IMR-90 (cell line): Measurements from ENCODE around the gene HUS1B. TPM values are rescaled to one million over a fixed set of nuclear protein-coding genes. Genes with fewer than 3 reads are reported as not detected.

Experiments
- ATAC-seq: fragments of 200-7000 bp; cut with Tn5 transposase; 2 replicates; pipeline ENCODE4 v1.9.1; 2020; ENCODE audit warnings: low read depth, mild to moderate bottlenecking, moderate library complexity
- BruUV-seq: library from RNA; stranded (reverse); fragments of 400-500 nt; replicated peaks from 2 replicates; lab custom pipeline; 2021; lab: Mats Ljungman, UMichigan
- CTCF ChIA-PET: fragments of 300-600 bp; formaldehyde crosslinking; extraction: SDS; loops from one replicate; lab custom pipeline; 2021; ENCODE audit warnings: antibody characterized with exemption; lab: Yijun Ruan, JAX
- POLR2A ChIA-PET: fragments of 300-600 bp; sonication (Branson Sonifier 250); formaldehyde crosslinking; loops from one replicate; lab custom pipeline; 2022; ENCODE audit warnings: antibody characterized with exemption; ENCODE audit not compliant: unreplicated experiment; lab: Charles Lee
- DNase-seq: peaks from one replicate; pipeline ENCODE4 v3.0.0; 2013
- H2AFZ ChIP-seq: replicated peaks from 2 replicates; pipeline ENCODE3; 2013; ENCODE audit warnings: low read length, mild to moderate bottlenecking; ENCODE audit not compliant: poor library complexity
- H2AK5ac ChIP-seq: 2 replicates; pipeline ENCODE4 v1.6.1; 2013; ENCODE audit warnings: low read depth, low read length, inconsistent platforms
- H2AK9ac ChIP-seq: replicated peaks from 2 replicates; pipeline ENCODE3; 2013; ENCODE audit warnings: mild to moderate bottlenecking, low read depth, low read length, moderate library complexity; ENCODE audit not compliant: poor library complexity
- H2BK120ac ChIP-seq: 2 replicates; pipeline ENCODE4 v1.6.1; 2013; ENCODE audit warnings: low read depth, low read length, inconsistent platforms
- H2BK15ac ChIP-seq: 3 replicates; pipeline ENCODE4 v1.6.1; 2013; ENCODE audit warnings: low read depth, low read length, inconsistent platforms
- H2BK20ac ChIP-seq: 2 replicates; pipeline ENCODE4 v1.6.1; 2013; ENCODE audit warnings: low read depth, mild to moderate bottlenecking, inconsistent platforms, low read length, moderate library complexity
- H2BK5ac ChIP-seq: 2 replicates; pipeline ENCODE4 v1.6.1; 2013; ENCODE audit warnings: mild to moderate bottlenecking, low read depth, low read length, inconsistent platforms; ENCODE audit not compliant: poor library complexity, severe bottlenecking
- H3K14ac ChIP-seq: replicated peaks from 2 replicates; pipeline ENCODE4 v1.6.1; 2013; ENCODE audit warnings: low read depth, low read length, inconsistent platforms
- H3K18ac ChIP-seq: 2 replicates; pipeline ENCODE4 v1.6.1; 2013; ENCODE audit warnings: low read depth, low read length, control low read depth
- H3K23ac ChIP-seq: 2 replicates; pipeline ENCODE4 v1.6.1; 2013; ENCODE audit warnings: low read depth, low read length, inconsistent platforms
- H3K27ac ChIP-seq: 2 replicates; pipeline ENCODE4 v1.5.1; 2013; ENCODE audit warnings: mild to moderate bottlenecking, control low read depth, low read length; ENCODE audit not compliant: insufficient read depth
- H3K27me3 ChIP-seq: 2 replicates; pipeline ENCODE4 v1.6.1; 2013; ENCODE audit warnings: low read length; ENCODE audit not compliant: control insufficient read depth, insufficient read depth
- H3K36me3 ChIP-seq: 2 replicates; pipeline ENCODE4 v1.6.1; 2013; ENCODE audit warnings: low read length, mixed read lengths; ENCODE audit not compliant: control insufficient read depth, insufficient read depth
- H3K4ac ChIP-seq: 2 replicates; pipeline ENCODE4 v1.6.1; 2013; ENCODE audit warnings: low read depth, low read length, inconsistent platforms
- H3K4me1 ChIP-seq: 2 replicates; pipeline ENCODE4 v1.6.1; 2013; ENCODE audit warnings: low read length, mixed read lengths; ENCODE audit not compliant: control insufficient read depth, insufficient read depth
- H3K4me2 ChIP-seq: 2 replicates; pipeline ENCODE4 v1.6.1; 2013; ENCODE audit warnings: low read depth, mild to moderate bottlenecking, control low read depth, low read length, moderate library complexity
- H3K4me3 ChIP-seq: 2 replicates; pipeline ENCODE4 v1.5.1; 2013; ENCODE audit warnings: low read depth, mild to moderate bottlenecking, control low read depth, low read length, moderate library complexity; ENCODE audit not compliant: insufficient read depth
- H3K56ac ChIP-seq: 2 replicates; pipeline ENCODE4 v1.6.1; 2013; ENCODE audit warnings: low read length, inconsistent platforms; ENCODE audit not compliant: insufficient read depth; ENCODE audit errors: extremely low read depth
- H3K79me1 ChIP-seq, 2 experiments: 2 replicates each; pipeline ENCODE4 v1.6.1; 2013; ENCODE audit warnings: low read length in 2 of 2, inconsistent platforms in 1 of 2, low read depth in 1 of 2
- H3K9ac ChIP-seq: 2 replicates; pipeline ENCODE4 v1.6.1; 2013; ENCODE audit warnings: low read depth, low read length, control low read depth
- H3K9me1 ChIP-seq: 2 replicates; pipeline ENCODE4 v1.6.1; 2013; ENCODE audit warnings: low read length, inconsistent platforms; ENCODE audit not compliant: insufficient read depth
- H3K9me3 ChIP-seq: 2 replicates; pipeline ENCODE4 v1.6.1; 2013; ENCODE audit warnings: low read length; ENCODE audit not compliant: control insufficient read depth, insufficient read depth
- H4K20me1 ChIP-seq: 2 replicates; pipeline ENCODE4 v1.6.1; 2013; ENCODE audit warnings: low read length, inconsistent platforms; ENCODE audit not compliant: insufficient read depth
- H4K5ac ChIP-seq: 2 replicates; pipeline ENCODE4 v1.6.1; 2013; ENCODE audit warnings: mild to moderate bottlenecking, low read depth, low read length, control low read depth
- H4K8ac ChIP-seq, 2 experiments: 2 replicates each; pipeline ENCODE4 v1.6.1; 2013; ENCODE audit warnings: low read depth in 2 of 2, low read length in 2 of 2, control low read depth in 1 of 2, inconsistent platforms in 1 of 2
- H4K91ac ChIP-seq: 2 replicates; pipeline ENCODE4 v1.6.1; 2013; ENCODE audit warnings: low read depth, low read length, inconsistent platforms; ENCODE audit not compliant: insufficient read depth
- BHLHE40 ChIP-seq: fragments of 150-350 bp; IDR thresholded peaks from 2 replicates; pipeline ENCODE4 v1.6.1; 2016; ENCODE audit warnings: mild to moderate bottlenecking, low read depth, low read length
- CEBPB ChIP-seq: IDR thresholded peaks from 2 replicates; pipeline ENCODE4 v1.6.1; 2012; ENCODE audit warnings: low read depth, low read length, improper control_type of control experiment
- CHD1 ChIP-seq: IDR thresholded peaks from 2 replicates; pipeline ENCODE4 v1.6.1; 2012; ENCODE audit warnings: low read depth, low read length, improper control_type of control experiment
- CTCF ChIP-seq: conservative IDR thresholded peaks from 2 replicates; pipeline ENCODE4 v1.5.1; 2012; ENCODE audit warnings: mild to moderate bottlenecking, low read depth, low read length, improper control_type of control experiment
- ELK1 ChIP-seq: fragments of 150-350 bp; IDR thresholded peaks from 2 replicates; pipeline ENCODE4 v1.6.1; 2016; ENCODE audit warnings: low read depth, mild to moderate bottlenecking, low read length, moderate library complexity, borderline replicate concordance
- FOS ChIP-seq: fragments of 150-350 bp; IDR thresholded peaks from 2 replicates; pipeline ENCODE4 v1.6.1; 2016; ENCODE audit warnings: low read depth, low read length
- MAFK ChIP-seq: IDR thresholded peaks from 2 replicates; pipeline ENCODE4 v1.6.1; 2012; ENCODE audit warnings: low read depth, low read length, improper control_type of control experiment
- MAZ ChIP-seq: IDR thresholded peaks from 2 replicates; pipeline ENCODE4 v1.6.1; 2012; ENCODE audit warnings: low read depth, mild to moderate bottlenecking, low read length, improper control_type of control experiment, moderate library complexity, borderline replicate concordance
- MXI1 ChIP-seq: IDR thresholded peaks from 2 replicates; pipeline ENCODE4 v1.6.1; 2012; ENCODE audit warnings: low read depth, mild to moderate bottlenecking, low read length, moderate library complexity, borderline replicate concordance
- NFE2L2 ChIP-seq: fragments of 150-350 bp; IDR thresholded peaks from 2 replicates; pipeline ENCODE4 v1.6.1; 2016; ENCODE audit warnings: low read depth, mild to moderate bottlenecking, low read length
- POLR2A ChIP-seq: IDR thresholded peaks from 2 replicates; pipeline ENCODE4 v1.6.1; 2012; ENCODE audit warnings: mild to moderate bottlenecking, low read depth, low read length
- RAD21 ChIP-seq: IDR thresholded peaks from 2 replicates; pipeline ENCODE4 v1.6.1; 2012; ENCODE audit warnings: low read length, improper control_type of control experiment
- RCOR1 ChIP-seq: IDR thresholded peaks from 2 replicates; pipeline ENCODE4 v1.6.1; 2012; ENCODE audit warnings: mild to moderate bottlenecking, low read length, improper control_type of control experiment; ENCODE audit not compliant: insufficient replicate concordance
- RFX5 ChIP-seq: IDR thresholded peaks from 2 replicates; pipeline ENCODE4 v1.8.0; 2012; ENCODE audit warnings: low read depth, mild to moderate bottlenecking, low read length, moderate library complexity
- SMC3 ChIP-seq: fragments of 150-350 bp; IDR thresholded peaks from 2 replicates; pipeline ENCODE4 v1.6.1; 2016; ENCODE audit warnings: low read depth, mild to moderate bottlenecking, antibody characterized with exemption, low read length, moderate library complexity
- WGBS, 2 experiments: methylation state at CpG; one replicate each; pipeline versions ENCODE4 v1.1.5 to v1.1.7; 2013; ENCODE audit warnings: missing lambda C conversion rate in 2 of 2; ENCODE audit not compliant: insufficient read length in 1 of 2; ENCODE audit errors: extremely low coverage in 2 of 2; 5-methylcytosine and 5-hydroxymethylcytosine counted together
- dilution Hi-C: fragments of 300-500 bp; cut with HindIII; formaldehyde crosslinking; loops from one replicate; pipeline ENCODE4 v1.14.3; 2018; ENCODE audit warnings: low sequenced_read_pairs; ENCODE audit not compliant: unreplicated experiment
- in situ Hi-C: fragments of 300-500 bp; cut with MboI; formaldehyde crosslinking; loops from 3 replicates; pipeline ENCODE4 v1.14.3; 2019; ENCODE audit warnings: low sequenced_read_pairs, inconsistent platforms, mixed read lengths
- intact Hi-C: fragments of 100-400 bp; cut with micrococcal nuclease; formaldehyde crosslinking; loops from 2 replicates; pipeline ENCODE4 v1.10.0; 2022
- polyA plus RNA-seq, 3 experiments: library from polyadenylated mRNA; depleted of rRNA; stranded (reverse); fragments of >200 nt; gene quantifications; 2 replicates each; pipeline ENCODE4 v1.2.3, GENCODE V29; 2012; ENCODE audit warnings: low replicate concordance in 1 of 3
- total RNA-seq: library from RNA; depleted of rRNA; stranded (reverse); fragments of >200 nt; gene quantifications from 2 replicates; pipeline ENCODE4 v1.2.3, GENCODE V29; 2012
- TF ChIP-seq, protein P1 (sequence below): fragments of 150-350 bp; IDR thresholded peaks from 2 replicates; pipeline ENCODE4 v1.6.1; 2017; ENCODE audit warnings: mild to moderate bottlenecking, antibody characterized with exemption, low read length, low read depth

Gene HUS1B
- total and polyA plus RNA-seq, 2 of the 4 experiments (the other 2 are of a cell fraction) = 0.36 to 0.39 TPM

DNA sequence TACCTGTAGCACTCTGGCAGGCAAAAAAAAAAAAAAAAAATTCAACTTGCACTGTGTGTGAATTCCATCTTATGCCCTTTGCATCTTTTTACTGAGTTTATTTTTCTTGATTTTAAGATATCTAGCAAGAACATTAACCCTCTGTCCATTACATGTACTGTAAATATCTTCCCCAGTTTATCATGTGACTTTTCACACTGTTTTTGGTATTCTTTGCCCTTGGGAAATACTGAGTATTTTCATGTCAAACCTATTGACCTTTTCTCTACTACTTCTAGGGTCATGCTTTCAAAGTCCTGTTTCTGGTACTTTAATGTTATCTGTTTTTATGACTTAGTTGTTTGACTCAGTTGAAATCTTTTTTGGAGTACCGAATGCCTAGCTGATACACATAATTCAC, 843 bp upstream of the HUS1B start:
- H4K5ac ChIP-seq = no peak overlapping the region
- no peak overlapping the region for H3K27ac ChIP-seq
- ATAC-seq = no peak
- no peak overlapping the region for H2AK5ac ChIP-seq
- H2BK5ac ChIP-seq = peak overlapping the region; percentile 35
- no TSS peak for BruUV-seq
- H3K14ac ChIP-seq = no peak overlapping the region
- no peak for DNase-seq
- H2BK20ac ChIP-seq = no peak overlapping the region
- WGBS, 2 experiments = no CpG with 5 or more reads among the region's 1 CpG
- H2BK15ac ChIP-seq = 0 out of 3 replicates have a peak overlapping the region, but pooled peaks have one; percentile 17
- TF ChIP-seq CTCF (no peak), MXI1 (no peak), RAD21 (no peak), BHLHE40 (no peak), CHD1 (no peak), ELK1 (no peak), FOS (no peak), CEBPB (no peak), POLR2A (no peak), MAFK (no peak), NFE2L2 (no peak), RCOR1 (no peak), SMC3 (no peak), MAZ (no peak), RFX5 (no peak)
- TF ChIP-seq, protein P1, sequence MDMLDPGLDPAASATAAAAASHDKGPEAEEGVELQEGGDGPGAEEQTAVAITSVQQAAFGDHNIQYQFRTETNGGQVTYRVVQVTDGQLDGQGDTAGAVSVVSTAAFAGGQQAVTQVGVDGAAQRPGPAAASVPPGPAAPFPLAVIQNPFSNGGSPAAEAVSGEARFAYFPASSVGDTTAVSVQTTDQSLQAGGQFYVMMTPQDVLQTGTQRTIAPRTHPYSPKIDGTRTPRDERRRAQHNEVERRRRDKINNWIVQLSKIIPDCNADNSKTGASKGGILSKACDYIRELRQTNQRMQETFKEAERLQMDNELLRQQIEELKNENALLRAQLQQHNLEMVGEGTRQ = no peak
- H2BK120ac ChIP-seq = no peak overlapping the region
- H2AFZ ChIP-seq = no peak overlapping the region
- H2AK9ac ChIP-seq = no peak overlapping the region
- H3K4ac ChIP-seq = no peak overlapping the region
- no peak overlapping the region for H3K56ac ChIP-seq
- ChIA-PET CTCF (no interaction called here), POLR2A (no interaction called here)
- no peak overlapping the region for H3K23ac ChIP-seq
- no peaks in the 10 kb centered on the region for H3K27me3 ChIP-seq
- H3K4me3 ChIP-seq = no peak overlapping the region
- peaks cover 7% of the 10 kb centered on the region; the same call in 1 of the 2 replicates for H3K36me3 ChIP-seq
- H3K18ac ChIP-seq = no peak overlapping the region
- in situ Hi-C loops (no loop called here), intact Hi-C loops (no loop called here), dilution Hi-C loops (no loop called here)
- H3K9ac ChIP-seq = no peak overlapping the region
- H3K4me2 ChIP-seq = no peak overlapping the region
- no peaks in the 10 kb centered on the region for H3K9me1 ChIP-seq
- H3K4me1 ChIP-seq = peaks cover 3% of the 10 kb centered on the region
- no peaks in the 10 kb centered on the region for H3K9me3 ChIP-seq
- H4K91ac ChIP-seq = no peak overlapping the region
- peaks cover 16% of the 10 kb centered on the region; the same call in 1 of the 2 replicates for H4K20me1 ChIP-seq
- no peak overlapping the region for H4K8ac ChIP-seq
- H3K79me1 ChIP-seq = peaks cover 22 to 59% of the 10 kb centered on the region in 2 experiments
